GM12878 (cell line): ENCODE data around the gene CADPS. TPM values are rescaled to one million over a fixed set of nuclear protein-coding genes. Genes with fewer than 3 reads are reported as not detected.

ENCODE experiments used
- ATAC-seq: fragments of 200-7000 bp; cut with Tn5 transposase; 3 replicates; pipeline ENCODE4 v1.9.1; 2020; ENCODE audit warnings: mild to moderate bottlenecking, moderate library complexity
- BruUV-seq: library from RNA; stranded (reverse); fragments of 400-500 nt; replicated peaks from 2 replicates; lab custom pipeline; 2021; lab: Mats Ljungman, UMichigan
- CTCF ChIA-PET: fragments of 300-600 bp; sonication (Branson Sonifier 250); formaldehyde crosslinking; extraction: SDS; loops from one replicate; lab custom pipeline; 2021; ENCODE audit warnings: inconsistent platforms; lab: Yijun Ruan, JAX
- POLR2A ChIA-PET: fragments of 350-600 bp; formaldehyde crosslinking; extraction: SDS; loops from one replicate; lab custom pipeline; 2021; ENCODE audit warnings: inconsistent platforms; lab: Charles Lee
- RAD21 ChIA-PET: fragments of 300-600 bp; sonication (Branson Sonifier 250); formaldehyde crosslinking; loops from one replicate; lab custom pipeline; 2023; ENCODE audit warnings: antibody characterized with exemption; ENCODE audit not compliant: unreplicated experiment; lab: Charles Lee
- SMC1A ChIA-PET: fragments of 300-600 bp; sonication (Branson Sonifier 250); formaldehyde crosslinking; loops from one replicate; lab custom pipeline; 2023; ENCODE audit not compliant: unreplicated experiment, uncharacterized antibody; lab: Charles Lee
- DNase-seq: peaks from one replicate; pipeline ENCODE4 v3.0.0-alpha.2; 2011; ENCODE audit warnings: low read depth, low spot score
- FAIRE-seq: peaks from 3 replicates; lab custom pipeline; 2011; peaks lifted over from hg19 to GRCh38; lab: Jason Lieb, UNC
- H2AFZ ChIP-seq: 2 replicates; pipeline ENCODE4 v1.6.0; 2011; ENCODE audit warnings: low read depth, low read length, control low read depth; ENCODE audit not compliant: control insufficient read depth
- H3K27ac ChIP-seq: 2 replicates; pipeline ENCODE4 v1.5.1; 2011; ENCODE audit warnings: control low read depth; ENCODE audit not compliant: control insufficient read depth, insufficient read depth
- H3K27me3 ChIP-seq, 2 experiments: replicated peaks in 1 of 2; 2 replicates each; pipeline versions ENCODE4 v1.6.0 to v1.6.1; 2011; ENCODE audit warnings: low read length in 1 of 2; ENCODE audit not compliant: control insufficient read depth in 2 of 2, insufficient read depth in 2 of 2
- H3K36me3 ChIP-seq, 2 experiments: 2 replicates each; pipeline ENCODE4 v1.5.1; 2011; ENCODE audit warnings: low read length in 1 of 2; ENCODE audit not compliant: control insufficient read depth in 2 of 2, insufficient read depth in 2 of 2
- H3K4me1 ChIP-seq: 2 replicates; pipeline ENCODE4 v1.6.1; 2011; ENCODE audit warnings: mild to moderate bottlenecking, low read length, moderate library complexity, mixed read lengths; ENCODE audit not compliant: control insufficient read depth, insufficient read depth
- H3K4me2 ChIP-seq: 2 replicates; pipeline ENCODE4 v1.6.0; 2011; ENCODE audit warnings: control low read depth; ENCODE audit not compliant: control insufficient read depth, insufficient read depth
- H3K4me3 ChIP-seq: fragments of 200-600 bp; sonication (generic); 2 replicates; pipeline ENCODE4 v1.5.1; 2016
- H3K79me2 ChIP-seq: 2 replicates; pipeline ENCODE4 v1.6.0; 2011; ENCODE audit warnings: low read length; ENCODE audit not compliant: control insufficient read depth, insufficient read depth
- H3K9ac ChIP-seq: 2 replicates; pipeline ENCODE4 v1.8.0; 2011; ENCODE audit warnings: low read length, control low read depth, mixed read lengths; ENCODE audit not compliant: control insufficient read depth, insufficient read depth
- H3K9me3 ChIP-seq: replicated peaks from 3 replicates; pipeline ENCODE4 v1.5.1; 2011; ENCODE audit warnings: mild to moderate bottlenecking, low read length; ENCODE audit not compliant: control insufficient read depth, insufficient read depth
- H4K20me1 ChIP-seq: 2 replicates; pipeline ENCODE4 v1.6.0; 2011; ENCODE audit not compliant: control insufficient read depth, insufficient read depth
- CHD2 ChIP-seq: IDR thresholded peaks from 2 replicates; pipeline ENCODE4 v1.6.1; 2011; ENCODE audit warnings: low read depth, low read length, improper control_type of control experiment, borderline replicate concordance
- TCF3 ChIP-seq: IDR thresholded peaks from 2 replicates; pipeline ENCODE4 v1.6.1; 2012; ENCODE audit warnings: low read depth, mild to moderate bottlenecking, low read length, borderline replicate concordance; ENCODE audit not compliant: insufficient read depth
- WGBS: methylation state at CpG from one replicate; pipeline ENCODE4 v1.1.6; 2016; ENCODE audit warnings: low lambda C conversion rate; ENCODE audit not compliant: insufficient replicate concordance, insufficient coverage; ENCODE audit errors: missing lambda C conversion rate; 5-methylcytosine and 5-hydroxymethylcytosine counted together
- in situ Hi-C: fragments of 300-500 bp; cut with MboI; formaldehyde crosslinking; loops from 9 replicates; pipeline ENCODE4 v1.14.3; 2018; ENCODE audit warnings: mixed read lengths
- intact Hi-C: fragments of 100-400 bp; cut with micrococcal nuclease; formaldehyde crosslinking; loops from one replicate; pipeline ENCODE4 v1.14.2; 2022; ENCODE audit not compliant: unreplicated experiment
- polyA plus RNA-seq, 11 experiments: library from polyadenylated mRNA; depleted of rRNA in 4 of 11; unstranded in 6 of 11; stranded (reverse) in 5 of 11; fragments of >200 nt; fragmentation: Nextera tagmentation in 4 of 11; fragmentation: Illumina TruSeq in 1 of 11; extraction: Ambion mirVana in 4 of 11; extraction: Trizol in 1 of 11; gene quantifications; 1 replicate in 1 of 11; 2 replicates in 10 of 11; pipeline versions ENCODE4 v1.2.1 to v1.2.3, GENCODE V29; 2011 to 2016; ENCODE audit warnings: inconsistent platforms in 2 of 11, missing spikeins in 2 of 11, low read depth in 1 of 11
- total RNA-seq, 4 experiments: library from RNA; depleted of rRNA in 3 of 4; stranded (reverse); fragments of >200 nt in 3 of 4; fragmentation: Illumina TruSeq in 1 of 4; extraction: Trizol in 1 of 4; gene quantifications; 2 replicates each; pipeline versions ENCODE4 v1.2.1 to v1.2.3, GENCODE V29; 2013 to 2021
- TF ChIP-seq, protein P1 (sequence below): fragments of 450-650 bp; IDR thresholded peaks from 2 replicates; pipeline ENCODE4 v1.6.1; 2016; ENCODE audit warnings: mild to moderate bottlenecking, moderate library complexity, borderline replicate concordance

The CADPS gene
- total and polyA plus RNA-seq, 10 of the 15 experiments (the other 5 are each of a cell fraction or from before 2014, with no cell fraction given) = 0.20 TPM; not detected in 9

DNA sequence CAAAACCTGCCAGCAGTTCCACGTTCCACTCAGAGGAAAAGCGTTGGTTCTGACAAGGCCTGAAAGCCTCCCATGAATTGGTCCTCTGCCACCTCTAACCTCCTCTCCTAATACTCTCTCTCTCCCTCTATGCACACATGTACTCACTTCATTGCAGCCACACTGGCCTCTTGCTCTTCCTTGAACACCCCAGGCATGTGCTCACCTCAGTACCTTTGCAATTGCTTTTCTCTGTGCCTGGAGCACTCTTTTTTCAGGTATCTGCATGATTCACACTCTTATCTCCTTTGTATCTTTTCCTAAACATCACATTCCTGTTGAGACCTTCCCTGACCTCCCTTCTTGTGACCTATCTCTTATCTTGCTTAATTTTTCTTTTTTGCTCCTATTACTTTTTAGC is 323.7 kb downstream of the CADPS start:
- SMC1A ChIA-PET = no interaction called here
- POLR2A ChIA-PET = no interaction called here
- no peaks in the 10 kb centered on the region for H3K36me3 ChIP-seq
- DNase-seq (no peak), FAIRE-seq (no peak), ATAC-seq (no peak)
- H2AFZ ChIP-seq = no peak overlapping the region
- no peak for TF ChIP-seq TCF3
- TF ChIP-seq, protein P1, sequence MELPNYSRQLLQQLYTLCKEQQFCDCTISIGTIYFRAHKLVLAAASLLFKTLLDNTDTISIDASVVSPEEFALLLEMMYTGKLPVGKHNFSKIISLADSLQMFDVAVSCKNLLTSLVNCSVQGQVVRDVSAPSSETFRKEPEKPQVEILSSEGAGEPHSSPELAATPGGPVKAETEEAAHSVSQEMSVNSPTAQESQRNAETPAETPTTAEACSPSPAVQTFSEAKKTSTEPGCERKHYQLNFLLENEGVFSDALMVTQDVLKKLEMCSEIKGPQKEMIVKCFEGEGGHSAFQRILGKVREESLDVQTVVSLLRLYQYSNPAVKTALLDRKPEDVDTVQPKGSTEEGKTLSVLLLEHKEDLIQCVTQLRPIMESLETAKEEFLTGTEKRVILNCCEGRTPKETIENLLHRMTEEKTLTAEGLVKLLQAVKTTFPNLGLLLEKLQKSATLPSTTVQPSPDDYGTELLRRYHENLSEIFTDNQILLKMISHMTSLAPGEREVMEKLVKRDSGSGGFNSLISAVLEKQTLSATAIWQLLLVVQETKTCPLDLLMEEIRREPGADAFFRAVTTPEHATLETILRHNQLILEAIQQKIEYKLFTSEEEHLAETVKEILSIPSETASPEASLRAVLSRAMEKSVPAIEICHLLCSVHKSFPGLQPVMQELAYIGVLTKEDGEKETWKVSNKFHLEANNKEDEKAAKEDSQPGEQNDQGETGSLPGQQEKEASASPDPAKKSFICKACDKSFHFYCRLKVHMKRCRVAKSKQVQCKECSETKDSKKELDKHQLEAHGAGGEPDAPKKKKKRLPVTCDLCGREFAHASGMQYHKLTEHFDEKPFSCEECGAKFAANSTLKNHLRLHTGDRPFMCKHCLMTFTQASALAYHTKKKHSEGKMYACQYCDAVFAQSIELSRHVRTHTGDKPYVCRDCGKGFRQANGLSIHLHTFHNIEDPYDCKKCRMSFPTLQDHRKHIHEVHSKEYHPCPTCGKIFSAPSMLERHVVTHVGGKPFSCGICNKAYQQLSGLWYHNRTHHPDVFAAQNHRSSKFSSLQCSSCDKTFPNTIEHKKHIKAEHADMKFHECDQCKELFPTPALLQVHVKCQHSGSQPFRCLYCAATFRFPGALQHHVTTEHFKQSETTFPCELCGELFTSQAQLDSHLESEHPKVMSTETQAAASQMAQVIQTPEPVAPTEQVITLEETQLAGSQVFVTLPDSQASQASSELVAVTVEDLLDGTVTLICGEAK = no peak
- no peak for TF ChIP-seq CHD2
- BruUV-seq = no TSS peak
- no peak overlapping the region for H3K4me2 ChIP-seq
- CTCF ChIA-PET = no interaction called here
- no peaks in the 10 kb centered on the region for H3K79me2 ChIP-seq
- H3K27ac ChIP-seq = no peak overlapping the region
- no peaks in the 10 kb centered on the region; a peak in 2 of 4 replicates for H3K27me3 ChIP-seq
- intact Hi-C loops = no loop called here
- H3K4me1 ChIP-seq = no peaks in the 10 kb centered on the region
- in situ Hi-C loops = no loop called here
- RAD21 ChIA-PET = no interaction called here
- H3K9me3 ChIP-seq = no peaks in the 10 kb centered on the region
- H3K9ac ChIP-seq = no peak overlapping the region
- 0% methylated on average over 2 of the region's 2 CpGs for WGBS
- no peaks in the 10 kb centered on the region for H4K20me1 ChIP-seq
- H3K4me3 ChIP-seq = no peak overlapping the region
